CD4-positive, CD25-positive, alpha-beta regulatory T cell (primary cell): ENCODE data around the gene TAF1B. TPM values are rescaled to one million over a fixed set of nuclear protein-coding genes. Genes with fewer than 3 reads are reported as not detected.
"Not testable (repeated sequence)": the region's sequence is repeated elsewhere in the genome, so short reads cannot be mapped to it uniquely, and the experiment has no call there.

Source experiments
- ATAC-seq, 2 donors: fragments of 150-1000 bp; cut with Tn5 transposase; one replicate each; pipeline ENCODE4 v1.10.0; 2021; ENCODE audit warnings: low read depth in 2 of 2, moderate number of reproducible peaks in 2 of 2, moderate library complexity in 1 of 2
- DNase-seq, 3 donors: peaks; one replicate each; pipeline versions ENCODE4 v3.0.0 to v3.0.0-alpha.2; 2012 to 2022; ENCODE audit warnings: mixed read lengths in 1 of 3
- H3K27ac ChIP-seq: one replicate; pipeline ENCODE4 v1.7.0; 2013; ENCODE audit warnings: mild to moderate bottlenecking, low read length; ENCODE audit not compliant: insufficient read depth, poor library complexity, severe bottlenecking
- H3K27me3 ChIP-seq: one replicate; pipeline ENCODE4 v1.7.0; 2013; ENCODE audit warnings: low read length; ENCODE audit not compliant: control insufficient read depth, insufficient read depth
- H3K36me3 ChIP-seq: one replicate; pipeline ENCODE4 v1.7.0; 2013; ENCODE audit warnings: mild to moderate bottlenecking, low read length, moderate library complexity; ENCODE audit not compliant: control insufficient read depth, insufficient read depth
- H3K4me1 ChIP-seq: 2 replicates; pipeline ENCODE4 v1.7.0; 2013; ENCODE audit warnings: mild to moderate bottlenecking, low read length; ENCODE audit not compliant: insufficient read depth, control insufficient read depth, poor library complexity, severe bottlenecking
- H3K4me3 ChIP-seq: one replicate; pipeline ENCODE4 v1.7.0; 2013; ENCODE audit warnings: low read depth, mild to moderate bottlenecking, low read length, moderate library complexity
- H3K9me3 ChIP-seq, 2 experiments: 1 replicate in 1 of 2; 2 replicates in 1 of 2; pipeline ENCODE4 v1.7.0; 2013; ENCODE audit warnings: low read length in 2 of 2, mild to moderate bottlenecking in 1 of 2, moderate library complexity in 1 of 2; ENCODE audit not compliant: control insufficient read depth in 2 of 2
- H3K27ac Mint-ChIP-seq, 3 donors: one replicate each; pipeline ENCODE4 v1.8.0; 2020 to 2022; ENCODE audit warnings: mild to moderate bottlenecking in 3 of 3, mixed read lengths in 3 of 3, moderate library complexity in 2 of 3
- H3K27me3 Mint-ChIP-seq: one replicate; pipeline ENCODE4 v1.8.0; 2022; ENCODE audit warnings: mild to moderate bottlenecking, mixed read lengths
- H3K36me3 Mint-ChIP-seq: one replicate; pipeline ENCODE4 v1.8.0; 2020; ENCODE audit warnings: mixed read lengths
- H3K4me1 Mint-ChIP-seq, 4 donors: one replicate each; pipeline ENCODE4 v1.8.0; 2020 to 2022; ENCODE audit warnings: mixed read lengths in 4 of 4, mild to moderate bottlenecking in 1 of 4
- H3K4me3 Mint-ChIP-seq, 4 donors: one replicate each; pipeline ENCODE4 v1.8.0; 2020 to 2022; ENCODE audit warnings: mild to moderate bottlenecking in 4 of 4, mixed read lengths in 4 of 4, moderate library complexity in 3 of 4
- H3K9me3 Mint-ChIP-seq, 7 donors: one replicate each; pipeline ENCODE4 v1.8.0; 2020 to 2022; ENCODE audit warnings: mixed read lengths in 7 of 7, mild to moderate bottlenecking in 3 of 7, moderate library complexity in 2 of 7
- polyA plus RNA-seq, 4 donors: library from polyadenylated mRNA; unstranded; fragments of 300-500 nt; fragmentation: Illumina TruSeq; gene quantifications; one replicate each; pipeline ENCODE4 v1.2.3, GENCODE V29; 2021
- total RNA-seq: library from RNA; stranded (reverse); gene quantifications from one replicate; pipeline ENCODE4 v1.2.3, GENCODE V29; 2022

Gene TAF1B
- total and polyA plus RNA-seq, 5 donors from 2014 or later: 9.1 to 23.9 (median 12.0) TPM

DNA sequence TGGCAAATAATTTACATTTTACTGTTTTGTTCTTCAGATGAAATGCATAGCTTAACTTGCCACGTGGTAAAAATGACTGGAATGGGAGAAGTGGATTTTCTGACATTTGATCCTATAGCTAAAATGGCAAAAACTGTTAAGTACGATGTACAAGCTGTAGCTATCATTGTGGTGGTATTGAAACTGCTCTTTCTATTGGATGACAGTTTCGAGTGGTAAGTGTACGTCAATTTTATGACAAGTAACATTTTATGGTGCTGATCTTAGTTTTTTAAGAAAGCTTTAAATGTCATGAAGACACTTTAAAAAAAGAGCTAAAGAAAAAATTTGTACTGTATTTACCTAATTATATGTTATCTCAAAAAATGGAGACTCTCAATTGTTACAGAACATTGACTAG is 67.4 kb downstream of the TAF1B start:
- Histone ChIP-seq H3K9me3 (no peaks in the 10 kb centered on the region), H3K36me3 (peaks cover 46% of the 10 kb centered on the region), H3K4me1 (no peaks in the 10 kb centered on the region), H3K27me3 (no peaks in the 10 kb centered on the region), H3K27ac (no peak overlapping the region), H3K4me3 (no peak overlapping the region)
- Mint-ChIP-seq H3K27me3 (no peaks in the 10 kb centered on the region), H3K36me3 (peaks cover 57% of the 10 kb centered on the region), H3K27ac (no peak overlapping the region), H3K4me3 (no peak overlapping the region), H3K4me1 (peaks cover 6% of the 10 kb centered on the region in 4 donors), H3K9me3 (no peaks in the 10 kb centered on the region)
- ATAC-seq: no peak
- DNase-seq: no peak

DNA sequence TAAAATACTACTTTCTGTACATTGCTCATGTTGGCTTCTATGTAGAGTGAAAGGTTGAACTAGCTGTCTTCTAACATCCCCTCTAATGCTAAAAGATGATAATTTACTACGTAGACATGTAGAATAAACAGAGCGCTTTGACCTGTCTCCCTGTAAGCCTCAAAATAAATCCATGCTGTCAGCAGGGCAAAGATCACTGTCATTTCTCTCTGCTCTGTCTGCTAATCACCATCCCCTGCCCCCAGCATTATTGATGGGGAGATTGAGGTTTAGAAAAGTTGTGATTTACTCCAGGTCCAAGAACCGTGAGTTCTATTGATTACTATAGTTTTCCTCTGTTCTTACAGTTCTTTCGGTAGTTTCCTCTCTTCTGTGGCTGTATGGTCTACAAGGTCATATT is 69.2 kb downstream of the TAF1B start:
- Histone ChIP-seq H3K4me1 (no peaks in the 10 kb centered on the region), H3K36me3 (peaks cover 35% of the 10 kb centered on the region), H3K4me3 (no peak overlapping the region), H3K27me3 (no peaks in the 10 kb centered on the region), H3K27ac (no peak overlapping the region), H3K9me3 (no peaks in the 10 kb centered on the region)
- DNase-seq (no peak), ATAC-seq (no peak)
- peaks cover 6% of the 10 kb centered on the region in 4 donors for H3K4me1 Mint-ChIP-seq
- H3K27ac Mint-ChIP-seq: no peak overlapping the region
- no peaks in the 10 kb centered on the region for H3K27me3 Mint-ChIP-seq
- H3K9me3 Mint-ChIP-seq: no peaks in the 10 kb centered on the region
- no peak overlapping the region for H3K4me3 Mint-ChIP-seq
- peaks cover 55% of the 10 kb centered on the region for H3K36me3 Mint-ChIP-seq

DNA sequence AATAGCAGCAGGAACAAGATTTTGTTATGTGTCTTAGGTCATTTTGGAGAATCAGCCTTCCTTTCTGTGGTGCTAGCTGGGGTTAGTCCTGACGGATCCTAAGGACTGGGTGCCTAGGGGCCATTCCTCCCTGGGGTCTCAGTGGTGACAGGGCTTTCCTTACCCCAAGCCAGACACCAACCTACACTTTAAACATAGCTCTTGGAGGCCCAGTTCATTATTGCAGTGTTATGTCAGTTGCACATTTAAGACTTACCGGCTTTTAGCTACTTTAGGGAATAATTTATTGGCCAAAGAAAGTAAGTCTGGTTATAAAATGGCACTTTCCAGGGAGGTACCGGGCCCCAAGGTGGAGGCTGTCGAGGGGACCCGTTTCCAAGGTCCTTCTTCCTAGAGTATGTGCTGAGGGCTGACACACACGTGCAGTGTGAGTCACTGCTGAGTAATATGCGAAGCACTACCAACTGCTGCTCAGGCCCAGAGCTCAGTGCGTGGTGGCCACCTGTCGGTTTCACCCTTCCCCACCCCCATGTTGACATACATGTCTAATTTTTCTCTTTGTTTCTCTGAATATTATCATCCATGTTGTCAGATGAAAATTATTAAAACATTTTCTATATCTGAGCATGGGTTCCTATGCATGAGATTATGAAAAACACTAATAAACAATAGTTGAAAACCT is 71.3 kb downstream of the TAF1B start:
- peak overlapping the region; percentile 53 to 77 (median 72) for H3K27ac Mint-ChIP-seq
- no peaks in the 10 kb centered on the region for H3K9me3 Mint-ChIP-seq
- Histone ChIP-seq H3K4me1 (no peaks in the 10 kb centered on the region), H3K36me3 (peaks cover 40% of the 10 kb centered on the region), H3K9me3 (no peaks in the 10 kb centered on the region), H3K4me3 (no peak overlapping the region), H3K27me3 (no peaks in the 10 kb centered on the region), H3K27ac (no peak overlapping the region)
- H3K27me3 Mint-ChIP-seq: no peaks in the 10 kb centered on the region
- H3K36me3 Mint-ChIP-seq: peaks cover 43% of the 10 kb centered on the region
- no peak overlapping the region for H3K4me3 Mint-ChIP-seq
- DNase-seq (peak; percentile 3 to 81 (median 5)), ATAC-seq (peak; percentile 92 to 99)
- peaks cover 2 to 6% (median 5%) of the 10 kb centered on the region in 4 donors for H3K4me1 Mint-ChIP-seq

DNA sequence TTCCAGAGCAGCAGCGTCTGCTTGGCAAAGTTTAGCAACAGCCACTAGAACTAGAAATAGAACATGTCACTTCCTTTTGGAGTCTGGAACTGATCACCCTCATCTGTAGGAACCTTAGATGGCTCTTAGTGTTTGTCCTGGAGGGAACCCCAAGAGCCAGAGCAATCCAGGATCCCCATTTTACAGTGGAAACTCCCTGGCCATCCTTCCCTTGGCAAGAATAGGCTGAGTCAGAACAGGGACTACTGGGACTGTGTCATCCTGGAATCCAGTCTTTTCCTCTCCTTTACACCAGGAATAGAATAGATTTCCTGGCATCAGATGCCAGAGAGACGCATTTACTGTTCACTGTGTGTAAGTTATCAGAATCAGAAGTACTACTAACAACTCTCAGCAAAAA is 75.0 kb downstream of the TAF1B start:
- Histone ChIP-seq H3K27me3 (no peaks in the 10 kb centered on the region), H3K9me3 (no peaks in the 10 kb centered on the region), H3K4me3 (no peak overlapping the region), H3K27ac (no peak overlapping the region), H3K4me1 (no peaks in the 10 kb centered on the region), H3K36me3 (peaks cover 30% of the 10 kb centered on the region)
- no peak overlapping the region for H3K27ac Mint-ChIP-seq
- no peaks in the 10 kb centered on the region for H3K27me3 Mint-ChIP-seq
- H3K9me3 Mint-ChIP-seq: no peaks in the 10 kb centered on the region
- ATAC-seq (no peak), DNase-seq (no peak)
- peaks cover 0 to 6% (median 4%) of the 10 kb centered on the region in 4 donors for H3K4me1 Mint-ChIP-seq
- peaks cover 47% of the 10 kb centered on the region for H3K36me3 Mint-ChIP-seq
- H3K4me3 Mint-ChIP-seq: no peak overlapping the region

- H3K9me3 Mint-ChIP-seq: no peaks in the 10 kb centered on the region
- H3K27ac ChIP-seq: no peak overlapping the region
- no peak for DNase-seq
- no peaks in the 10 kb centered on the region for H3K27me3 Mint-ChIP-seq
- H3K9me3 ChIP-seq: no peaks in the 10 kb centered on the region
- H3K4me3 Mint-ChIP-seq: no peak overlapping the region
- H3K4me1 ChIP-seq: no peaks in the 10 kb centered on the region
- H3K4me1 Mint-ChIP-seq: peaks cover 0 to 6% (median 0%) of the 10 kb centered on the region in 4 donors
- no peak overlapping the region for H3K4me3 ChIP-seq
- H3K36me3 ChIP-seq: peaks cover 25% of the 10 kb centered on the region
- ATAC-seq: no peak
- H3K27me3 ChIP-seq: no peaks in the 10 kb centered on the region
- peaks cover 41% of the 10 kb centered on the region for H3K36me3 Mint-ChIP-seq
- no peak overlapping the region for H3K27ac Mint-ChIP-seq
Observed at GRCh38 chr2:9919512-9919911, 76.2 kb downstream of the TAF1B start.

GRCh38 chr2:9927020-9927419 is 83.7 kb downstream of the TAF1B start:
- H3K27me3 Mint-ChIP-seq, H3K27ac Mint-ChIP-seq, H3K4me1 ChIP-seq, H3K9me3 Mint-ChIP-seq, H3K4me1 Mint-ChIP-seq, H3K4me3 ChIP-seq, DNase-seq, H3K27me3 ChIP-seq, H3K4me3 Mint-ChIP-seq, H3K27ac ChIP-seq, ATAC-seq, H3K36me3 ChIP-seq, H3K9me3 ChIP-seq: not testable (repeated sequence)
- peaks cover 55% of the 10 kb centered on the region for H3K36me3 Mint-ChIP-seq

DNA sequence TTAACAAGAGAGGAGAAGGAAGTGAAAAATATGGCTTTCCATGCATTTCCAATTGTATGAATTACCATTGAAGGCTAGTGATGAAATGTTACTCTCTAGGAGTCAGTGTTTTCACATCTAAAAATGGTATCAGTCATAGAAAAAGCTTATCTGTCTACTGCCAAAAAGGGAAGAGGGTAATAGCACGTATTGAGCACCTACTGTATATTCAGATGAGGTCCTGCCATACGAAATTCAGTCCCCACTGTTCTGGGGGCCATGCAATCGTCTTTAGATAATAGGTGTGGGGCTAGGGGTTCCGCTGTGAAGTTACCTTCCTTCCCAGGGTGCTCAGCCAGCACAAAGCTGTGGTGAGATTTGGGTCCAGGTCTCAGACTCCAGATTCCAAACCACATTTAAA is 94.0 kb downstream of the TAF1B start:
- Mint-ChIP-seq H3K9me3 (no peaks in the 10 kb centered on the region), H3K27ac (no peak overlapping the region), H3K27me3 (no peaks in the 10 kb centered on the region), H3K4me1 (peaks cover 0 to 5% (median 0%) of the 10 kb centered on the region in 4 donors), H3K36me3 (peaks cover 15% of the 10 kb centered on the region), H3K4me3 (no peak overlapping the region)
- H3K9me3 ChIP-seq: no peaks in the 10 kb centered on the region
- DNase-seq (no peak), ATAC-seq (no peak)
- H3K36me3 ChIP-seq: peaks cover 21% of the 10 kb centered on the region
- H3K4me3 ChIP-seq: no peak overlapping the region
- no peaks in the 10 kb centered on the region for H3K4me1 ChIP-seq
- no peaks in the 10 kb centered on the region for H3K27me3 ChIP-seq
- no peak overlapping the region for H3K27ac ChIP-seq

DNA sequence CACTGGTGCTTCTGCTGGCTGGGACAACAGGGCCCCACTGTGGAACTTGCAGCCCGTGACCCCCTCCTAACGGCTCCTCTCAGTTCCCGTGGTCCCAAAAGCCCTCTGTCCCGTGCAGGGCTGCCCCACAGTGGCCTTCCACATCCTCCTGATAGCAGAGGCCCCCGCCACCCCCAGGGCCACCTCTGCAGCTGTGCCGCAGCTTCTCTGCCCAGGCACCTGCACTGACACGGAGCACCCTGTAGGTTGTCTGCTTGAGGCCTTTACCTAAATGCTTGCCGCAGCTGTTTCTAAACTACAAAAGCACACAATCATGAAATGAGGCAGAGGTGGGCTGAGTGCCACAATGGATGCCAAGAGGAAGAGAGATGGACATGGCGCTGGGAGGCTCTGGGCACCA is 94.7 kb downstream of the TAF1B start:
- Histone ChIP-seq H3K27me3 (no peaks in the 10 kb centered on the region), H3K4me3 (no peak overlapping the region), H3K36me3 (peaks cover 18% of the 10 kb centered on the region), H3K9me3 (no peaks in the 10 kb centered on the region), H3K27ac (no peak overlapping the region), H3K4me1 (no peaks in the 10 kb centered on the region)
- Mint-ChIP-seq H3K9me3 (no peaks in the 10 kb centered on the region), H3K4me1 (peaks cover 0 to 5% (median 0%) of the 10 kb centered on the region in 4 donors), H3K4me3 (no peak overlapping the region), H3K27me3 (no peaks in the 10 kb centered on the region), H3K27ac (peak overlapping the region in 1 of 3 donors; percentile 66), H3K36me3 (peaks cover 14% of the 10 kb centered on the region)
- DNase-seq (no peak), ATAC-seq (no peak)
